Activated CD8-positive, alpha-beta memory T cell treated with anti-CD3 and anti-CD28 coated beads, Interleukin-2, amount 50 U/mL, for 1 hour (primary cell): Measurements from ENCODE around the gene LRP1B.

Experiments used
- DNase-seq: peaks from one replicate; pipeline ENCODE4 v3.0.0-alpha.2; 2020; ENCODE audit errors: extremely low read depth

Gene LRP1B

GRCh38 chr2:140843186-140843585 is 1287.6 kb downstream of the LRP1B start:
- no peak for DNase-seq

DNA sequence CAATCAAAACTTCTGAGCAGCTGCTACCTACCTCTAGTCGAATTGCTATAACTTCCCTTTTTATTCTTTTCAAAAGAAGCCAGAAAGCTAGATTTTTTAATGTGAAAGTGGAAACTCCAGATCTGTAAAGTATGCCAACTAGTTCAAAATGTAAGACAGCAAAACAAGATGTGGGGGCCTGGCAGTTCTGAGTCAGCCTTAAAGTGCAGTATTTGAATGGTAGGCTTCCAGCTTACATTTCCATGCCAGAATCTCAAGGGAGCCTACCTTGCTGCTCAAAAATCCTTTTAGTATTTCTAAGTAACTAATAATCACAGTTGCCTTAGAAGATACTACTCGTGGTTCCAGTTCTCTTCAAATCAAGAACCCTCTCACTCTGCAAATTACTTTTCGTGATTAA is 1288.7 kb downstream of the LRP1B start:
- no peak for DNase-seq

DNA sequence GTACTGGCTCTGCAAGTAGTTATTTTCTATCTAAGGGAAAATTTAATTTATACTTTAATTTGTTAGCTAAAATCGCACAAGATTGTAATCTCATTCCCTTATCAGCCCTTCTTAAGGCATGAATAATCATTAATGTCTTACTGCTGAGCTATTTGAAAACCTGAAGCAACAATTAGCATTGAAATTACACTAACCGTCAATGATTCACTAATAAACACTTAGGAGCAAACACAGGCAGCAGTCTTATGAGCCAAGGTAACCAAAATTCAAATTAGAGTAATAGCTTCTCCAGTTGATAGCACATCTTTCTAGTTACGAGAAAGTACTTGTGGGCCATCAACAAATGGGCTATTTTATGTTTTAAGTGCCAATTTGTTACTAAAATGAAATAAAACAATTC is 1289.7 kb downstream of the LRP1B start:
- no peak for DNase-seq

GRCh38 chr2:140836826-140837225 is 1294.0 kb downstream of the LRP1B start:
- no peak for DNase-seq

DNA sequence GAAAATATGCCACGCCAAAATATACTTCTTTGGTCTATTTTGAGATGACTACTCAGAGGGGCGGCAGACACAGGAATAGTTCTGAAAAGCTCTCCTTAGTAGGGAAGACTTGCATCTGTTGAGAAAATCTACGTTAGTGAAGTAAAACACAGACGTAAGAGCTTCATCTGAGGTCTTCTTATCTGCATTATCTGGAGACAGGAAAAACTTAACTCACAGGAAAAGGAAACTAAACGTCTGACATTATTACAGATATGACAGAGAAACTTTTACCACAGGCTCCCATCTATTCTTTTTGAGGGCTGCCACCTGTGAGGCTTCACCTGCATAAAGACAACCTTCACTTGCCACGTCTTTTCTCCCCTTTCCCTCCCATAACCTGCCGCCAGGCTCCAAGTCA is 1295.7 kb downstream of the LRP1B start:
- DNase-seq, result no peak

DNA sequence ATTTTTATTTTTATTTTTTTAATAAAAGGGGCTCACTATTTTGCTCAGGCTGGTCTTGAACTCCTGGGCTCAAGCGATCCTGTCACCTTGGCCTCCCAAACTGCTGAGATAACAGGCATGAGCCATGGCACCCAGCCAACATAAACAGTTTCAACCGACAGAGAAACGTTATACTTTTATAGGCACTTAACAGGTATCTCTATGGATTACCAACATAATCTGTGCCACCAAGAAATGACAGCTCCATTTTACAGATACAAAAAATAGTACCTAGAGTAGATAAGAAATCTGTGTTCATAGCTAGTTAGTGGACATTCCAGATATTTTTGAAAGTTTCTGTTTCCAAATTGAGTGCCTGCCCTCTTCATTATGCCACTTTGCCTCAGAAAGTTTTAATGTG is 1316.7 kb downstream of the LRP1B start:
- DNase-seq, result no peak

DNA sequence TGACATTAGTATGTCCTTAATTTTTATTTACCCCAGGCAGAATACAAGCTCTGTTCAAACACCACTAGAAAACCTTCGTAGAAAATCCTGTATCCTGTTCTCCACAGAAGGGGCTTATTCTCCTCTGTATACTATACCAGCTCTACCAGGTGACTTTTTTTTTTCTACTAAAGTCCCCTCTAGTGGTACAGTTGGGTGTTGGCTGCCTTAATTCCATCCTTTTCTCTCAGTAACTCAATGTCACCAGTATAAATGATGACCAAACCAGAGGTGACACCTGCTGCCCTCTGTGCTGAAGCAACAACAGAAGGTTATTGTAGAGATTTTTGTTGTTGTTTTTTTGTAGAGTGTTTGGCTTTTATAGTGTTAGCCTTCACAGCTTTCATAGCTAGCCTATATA is 1322.0 kb downstream of the LRP1B start:
- DNase-seq, result no peak

DNA sequence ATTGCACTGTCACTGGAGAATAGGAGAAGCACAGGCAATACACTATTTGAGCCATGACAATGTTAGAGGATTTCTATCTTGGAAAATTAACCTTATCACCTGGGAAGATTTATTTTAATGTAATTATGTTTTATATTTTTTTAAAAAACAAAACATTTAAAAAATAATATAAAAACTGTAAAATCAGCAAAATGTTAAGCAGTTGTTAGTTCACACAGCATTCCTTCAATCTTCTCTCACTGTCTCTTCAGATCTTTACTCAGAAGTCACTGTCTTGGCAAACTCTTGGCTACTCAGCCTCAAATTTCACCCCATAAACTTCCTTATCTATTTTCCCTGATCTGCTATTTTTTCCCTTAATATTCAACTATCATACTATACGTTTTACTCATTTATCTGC is 1322.6 kb downstream of the LRP1B start:
- no peak for DNase-seq

DNA sequence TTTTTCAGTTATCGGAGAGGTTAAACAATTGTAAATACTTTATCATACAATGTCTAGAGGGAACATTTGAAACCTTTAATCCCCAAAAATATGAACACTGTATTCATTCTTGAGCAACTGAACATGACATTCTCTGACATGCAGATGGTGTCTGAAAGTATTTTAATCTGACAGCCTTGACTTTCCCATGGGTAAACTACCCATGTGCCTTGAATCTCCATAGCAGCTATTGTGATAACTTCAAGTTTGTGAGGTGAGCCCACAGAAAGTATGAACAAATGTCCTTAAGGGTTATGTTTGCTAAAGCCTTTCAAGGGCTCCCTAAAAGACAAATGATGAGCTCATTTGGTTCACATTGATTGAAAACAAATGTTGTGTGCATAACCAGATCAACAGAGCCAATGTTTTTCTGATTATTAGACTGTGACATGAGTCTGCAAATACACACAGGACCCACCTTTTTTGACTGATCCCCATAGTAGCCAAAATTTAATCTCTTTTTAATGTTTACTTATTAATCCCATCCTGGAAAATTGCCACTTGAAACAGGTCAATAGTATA is 1326.0 kb downstream of the LRP1B start:
- no peak for DNase-seq

DNA sequence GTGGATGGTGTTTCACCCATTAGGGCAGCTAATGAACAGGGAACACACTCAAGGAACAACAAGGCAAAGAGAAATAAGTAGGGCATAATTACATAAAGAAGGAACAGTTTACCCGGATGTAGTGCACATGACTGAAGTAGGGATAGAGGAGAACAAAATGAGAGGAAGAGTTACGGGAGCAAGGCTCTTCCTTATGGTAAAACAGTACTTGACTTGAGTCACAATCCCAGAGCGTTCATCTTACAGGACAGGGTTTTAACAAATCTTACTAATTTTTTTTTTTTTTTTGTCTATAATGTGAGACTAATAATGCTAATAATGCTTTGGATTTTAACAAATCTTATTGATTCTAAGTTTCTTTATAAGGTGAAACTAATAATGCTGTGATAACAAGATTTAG is 1329.5 kb downstream of the LRP1B start:
- no peak for DNase-seq

GRCh38 chr2:140797718-140798117 is 1333.1 kb downstream of the LRP1B start:
- no peak for DNase-seq

- no peak for DNase-seq
Observed at GRCh38 chr2:140791802-140792201, 1339.0 kb downstream of the LRP1B start.

GRCh38 chr2:140786585-140786984 is 1344.2 kb downstream of the LRP1B start:
- no peak for DNase-seq

DNA sequence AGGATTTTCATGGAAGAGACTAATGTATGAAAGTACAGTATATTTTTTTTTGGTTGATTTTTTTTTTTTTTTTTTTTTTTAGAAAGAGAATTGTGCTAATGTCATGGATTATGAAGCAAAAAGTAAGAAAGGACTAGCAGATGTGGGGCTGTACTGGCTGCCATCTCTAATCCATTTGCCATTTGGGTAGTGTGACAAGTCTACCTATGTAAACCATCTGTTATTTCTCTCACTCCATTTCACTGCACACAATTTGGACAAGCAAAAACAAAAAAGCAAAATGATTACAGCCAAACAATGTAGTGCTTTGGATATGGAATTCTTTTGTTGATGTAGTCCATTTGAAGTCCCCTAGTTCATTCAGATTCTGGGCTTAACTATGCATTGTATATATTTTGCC is 1355.4 kb downstream of the LRP1B start:
- no peak for DNase-seq

GRCh38 chr2:140770645-140771044 is 1360.2 kb downstream of the LRP1B start:
- no peak for DNase-seq

DNA sequence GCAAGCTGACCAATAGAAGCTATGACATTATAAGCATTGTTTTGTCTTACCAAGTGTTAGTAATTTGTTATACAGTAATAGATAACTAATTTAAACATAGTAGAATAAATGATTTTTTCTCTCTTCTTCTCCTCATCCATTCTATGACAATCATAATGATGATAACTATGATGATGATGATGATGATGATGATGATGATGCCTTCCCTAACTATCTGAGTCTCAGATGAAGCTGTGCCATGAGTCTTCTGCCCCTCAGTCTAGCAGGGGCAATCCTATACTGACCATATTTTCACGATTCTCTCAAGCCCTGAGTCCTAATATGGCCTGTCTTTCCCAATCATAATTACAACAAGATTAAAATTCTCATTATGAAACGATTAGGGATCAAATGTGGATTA is 1369.0 kb downstream of the LRP1B start:
- DNase-seq, result no peak

GRCh38 chr2:140759426-140760156 is 1371.2 kb downstream of the LRP1B start:
- DNase-seq, result no peak

DNA sequence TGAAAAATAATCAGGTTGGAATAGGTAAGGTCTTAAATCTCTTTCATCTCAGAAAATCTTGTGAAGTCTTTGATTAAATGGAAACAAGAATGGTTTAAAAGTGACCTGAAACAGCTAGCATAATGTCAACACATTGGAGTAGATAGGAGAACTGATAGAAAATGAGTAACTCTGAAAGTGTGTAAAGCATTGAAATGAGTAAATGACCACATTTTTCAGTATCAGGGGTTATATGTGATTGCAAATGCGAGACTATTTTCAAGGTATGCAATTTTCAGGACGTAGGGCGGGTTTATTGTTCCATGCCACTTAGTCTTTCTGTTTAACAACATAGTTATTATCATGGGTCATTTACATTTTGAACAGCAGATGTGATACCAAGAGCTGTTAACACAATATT is 1383.2 kb downstream of the LRP1B start:
- no peak for DNase-seq

GRCh38 chr2:140747090-140747489 is 1383.7 kb downstream of the LRP1B start:
- no peak for DNase-seq

DNA sequence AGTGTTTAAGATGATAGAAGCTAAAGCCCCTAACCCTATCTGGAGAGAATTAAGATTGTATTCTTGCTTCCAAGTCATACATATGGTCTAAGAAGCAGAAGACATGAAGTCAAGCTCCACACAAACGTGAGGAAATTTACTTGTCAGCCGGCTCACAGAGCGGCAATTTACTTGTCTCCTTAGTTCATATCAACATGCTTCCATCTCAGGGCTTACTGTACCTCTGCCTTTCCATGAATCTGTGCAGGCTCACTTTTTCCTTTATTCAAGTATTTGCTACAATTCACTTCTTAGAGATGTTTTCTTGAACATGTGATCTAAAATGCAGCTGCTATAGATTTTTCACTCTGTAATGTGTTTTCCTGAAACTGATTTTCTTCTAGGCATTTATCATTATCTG is 1386.4 kb downstream of the LRP1B start:
- no peak for DNase-seq

GRCh38 chr2:140737006-140737405 is 1393.8 kb downstream of the LRP1B start:
- DNase-seq, result no peak

DNA sequence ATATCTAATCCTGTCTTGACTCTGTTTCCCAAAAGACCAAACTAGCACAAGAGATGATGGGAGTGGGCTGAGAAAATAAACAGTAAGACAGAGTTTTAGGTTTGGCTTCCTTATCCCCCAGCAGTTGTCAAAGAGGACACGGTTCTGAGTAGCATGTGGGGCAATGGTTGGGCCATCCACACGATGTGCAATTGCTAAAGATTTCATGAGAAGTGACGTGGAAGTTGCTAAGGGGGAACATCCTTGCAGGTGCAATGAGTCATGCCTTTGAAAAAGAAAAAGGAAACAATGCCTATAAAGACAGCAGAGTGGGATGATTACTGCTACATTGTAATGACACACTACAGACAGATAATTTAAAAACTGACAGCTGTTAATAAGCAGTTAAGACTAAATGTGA is 1395.8 kb downstream of the LRP1B start:
- no peak for DNase-seq

DNA sequence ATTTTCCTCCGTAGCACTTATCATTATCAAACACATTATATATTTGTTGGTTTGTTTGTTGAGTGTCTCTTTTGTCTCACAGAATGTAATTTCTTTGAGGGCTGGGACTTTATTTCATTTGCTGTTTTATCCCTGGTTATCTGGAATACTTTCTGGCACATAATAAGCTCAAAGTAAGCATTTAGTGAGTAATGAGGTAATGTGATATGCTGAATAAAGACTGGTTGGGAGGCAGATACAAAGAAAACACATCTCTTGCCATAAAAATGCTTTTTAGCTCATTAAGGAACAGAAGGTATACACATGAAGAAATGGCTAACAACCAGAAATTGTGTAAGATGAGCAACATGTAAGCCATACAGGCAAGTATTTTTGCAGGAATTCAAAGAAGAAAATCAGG is 1411.8 kb downstream of the LRP1B start:
- no peak for DNase-seq

GRCh38 chr2:140717481-140717880 is 1413.3 kb downstream of the LRP1B start:
- DNase-seq, result no peak
